NCI-H2107 treated with DMSO at 0.1 percent for 48 hours (cell line): ENCODE results near the gene ZNF474.

Experiments
- DNase-seq: peaks from one replicate; lab custom pipeline; 2025; ENCODE audit not compliant: unreplicated experiment; lab: John Stamatoyannopoulos, UW

The ZNF474 gene

DNA sequence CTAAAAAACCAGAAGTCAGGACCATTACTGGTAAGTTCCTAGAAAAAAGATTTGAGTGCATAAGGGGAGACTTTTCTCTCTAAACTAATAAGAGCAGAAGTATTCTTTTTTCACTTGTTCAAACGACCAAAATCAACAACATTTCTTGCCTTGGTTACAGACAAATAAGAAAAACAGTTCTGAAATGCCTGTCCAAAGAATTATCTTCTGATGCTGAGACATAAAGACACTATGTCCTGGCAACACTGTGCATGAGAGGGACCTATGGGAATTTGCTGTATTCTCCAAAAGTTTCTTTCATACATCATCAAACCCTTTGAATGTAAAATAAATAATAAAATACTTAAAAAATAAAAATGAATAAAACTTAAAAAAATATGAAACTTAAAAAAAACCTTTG lies 50.4 kb downstream of the ZNF474 start:
- no peak for DNase-seq

DNA sequence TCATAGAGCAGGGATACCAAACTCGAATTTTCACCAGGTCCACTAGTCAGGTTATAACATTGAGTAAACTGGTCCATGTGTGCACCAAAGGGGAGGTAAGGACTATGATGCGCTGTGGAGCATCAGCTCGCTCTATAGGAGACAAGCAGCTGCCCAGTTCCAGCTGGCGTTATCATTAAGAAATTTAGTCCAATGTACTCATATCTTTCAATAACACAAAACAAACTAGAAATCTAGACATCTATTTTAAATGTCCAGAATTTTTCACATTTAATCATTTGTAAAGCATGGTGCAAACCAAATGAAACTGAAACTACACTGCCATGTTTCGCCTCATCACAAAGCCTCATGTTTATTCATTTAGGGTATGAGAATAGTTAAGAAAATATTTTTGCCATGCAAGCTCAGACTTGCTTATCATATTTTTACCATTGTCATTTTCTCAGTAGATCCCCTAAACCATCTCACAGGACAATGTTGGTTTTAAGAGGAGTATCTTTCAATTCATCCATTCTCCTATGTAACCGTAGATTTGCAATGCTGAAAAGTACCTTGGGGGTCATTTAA lies 50.9 kb downstream of the ZNF474 start:
- DNase-seq, result no peak

DNA sequence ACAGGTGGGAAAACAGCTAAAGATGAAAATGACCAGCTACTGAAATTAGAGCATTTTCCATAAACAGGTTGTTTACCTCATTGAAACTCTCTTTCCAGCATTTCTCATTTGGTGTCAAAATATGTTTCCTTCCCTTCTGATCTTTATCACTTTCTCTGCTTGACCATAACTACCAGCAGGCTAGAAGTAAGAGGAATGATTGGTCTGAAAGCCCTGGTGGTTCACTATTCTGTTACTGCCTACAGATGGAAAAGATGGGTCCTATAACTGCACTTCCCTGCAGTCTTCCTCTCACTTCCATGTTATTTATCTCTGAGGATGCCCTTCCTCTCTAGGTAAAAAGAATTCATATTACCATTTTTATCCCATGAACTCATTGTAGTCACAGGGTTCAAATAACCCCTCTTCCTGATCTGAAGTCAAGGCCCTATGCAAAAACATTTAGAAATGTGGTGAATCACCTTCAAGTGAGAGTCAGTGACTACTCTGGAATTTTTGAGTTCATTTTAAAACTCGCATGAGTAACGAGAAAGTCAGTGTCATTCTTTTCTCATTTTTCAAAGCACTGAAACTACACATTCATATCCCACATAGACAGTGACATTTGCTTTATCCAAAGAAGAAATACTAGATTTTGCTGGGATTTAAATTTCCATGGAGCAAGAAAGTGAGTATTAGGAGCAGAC lies 51.7 kb downstream of the ZNF474 start:
- no peak for DNase-seq

DNA sequence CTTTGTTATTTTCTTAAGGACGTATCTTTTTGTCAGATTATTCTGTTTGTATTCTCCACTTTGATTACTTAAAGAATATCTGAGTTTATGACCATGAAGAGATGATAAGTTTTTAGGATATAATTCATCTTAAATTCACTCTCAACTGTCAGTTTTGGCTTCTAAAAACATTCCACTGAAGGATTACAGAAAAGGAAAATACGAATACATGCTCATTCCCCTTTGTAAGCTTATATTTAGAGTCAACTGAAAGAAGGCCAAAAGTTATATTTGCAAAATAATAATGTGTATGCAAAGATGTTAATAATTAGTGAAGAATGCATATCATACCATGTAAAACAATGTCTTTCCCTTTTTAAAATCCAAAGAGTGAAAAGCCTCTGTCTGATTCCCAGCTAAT lies 52.5 kb downstream of the ZNF474 start:
- DNase-seq, result no peak

DNA sequence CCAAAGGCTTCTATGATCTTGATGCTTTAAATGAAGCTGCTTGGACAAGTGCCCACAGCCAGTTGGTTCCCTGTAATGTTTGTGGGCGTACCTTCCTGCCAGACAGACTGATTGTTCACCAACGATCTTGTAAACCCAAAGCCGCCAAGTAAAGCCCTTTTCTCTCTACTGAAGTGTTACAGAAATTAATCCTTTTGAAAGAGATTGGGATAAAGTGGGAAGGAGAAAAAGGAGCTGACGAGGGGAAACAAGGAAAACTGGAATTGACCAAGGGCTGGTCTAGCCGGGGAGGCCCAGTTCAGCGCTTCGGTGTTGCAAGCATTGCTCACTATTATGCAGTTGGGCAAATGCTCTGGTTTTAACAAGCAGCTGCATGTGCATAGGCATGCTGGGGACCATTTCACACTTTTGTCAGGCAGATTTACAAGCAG lies 53.2 kb downstream of the ZNF474 start:
- DNase-seq, result no peak

DNA sequence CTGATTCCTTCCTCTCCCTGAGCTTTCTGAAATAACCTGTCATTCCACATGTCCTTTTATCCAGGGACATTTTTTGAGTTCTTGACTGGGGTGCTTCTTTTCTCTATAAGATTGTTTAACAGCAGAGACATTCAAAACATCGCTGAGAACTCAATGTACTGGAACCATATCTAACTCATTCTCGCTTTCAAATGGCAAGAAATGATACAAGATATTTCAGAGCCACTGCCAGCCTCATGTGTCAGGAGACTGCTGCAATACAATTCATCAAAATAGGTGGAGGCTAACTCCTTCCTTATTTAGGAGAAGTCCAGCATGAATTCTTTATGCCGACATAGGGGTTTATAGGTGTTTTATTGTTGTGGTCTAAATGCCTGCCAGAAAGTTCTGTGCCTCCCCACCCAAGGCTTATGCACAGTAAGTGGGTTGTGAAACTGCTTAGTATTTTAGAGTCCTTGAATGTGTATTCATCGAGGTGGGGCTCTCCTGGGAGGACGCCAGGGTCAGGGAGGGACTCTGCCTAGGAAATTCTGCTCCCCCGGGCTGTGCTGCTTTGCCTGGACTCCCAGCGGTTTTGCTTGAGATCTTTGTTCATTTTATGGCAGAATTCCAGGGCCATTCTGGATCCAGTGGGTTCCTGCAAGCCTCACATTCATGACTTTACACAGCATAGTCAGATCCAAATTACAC lies 53.9 kb downstream of the ZNF474 start:
- DNase-seq, result no peak

DNA sequence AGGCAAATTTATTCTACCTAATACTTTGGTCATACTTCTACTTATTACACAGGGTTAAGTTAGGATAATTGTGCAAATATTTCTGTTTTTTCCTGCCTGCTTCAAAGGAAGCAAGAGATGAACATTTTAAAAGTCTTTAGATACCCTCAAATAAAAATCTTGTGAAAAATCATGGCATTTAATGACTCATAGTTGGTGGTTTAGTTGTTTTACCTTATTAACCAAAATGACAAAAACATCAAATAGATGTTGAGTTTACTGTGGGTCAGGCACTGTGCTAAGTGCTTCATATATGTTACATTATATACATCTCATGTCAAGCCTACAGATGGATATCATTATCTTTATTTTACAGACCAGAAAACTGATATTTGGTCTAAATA lies 54.4 kb downstream of the ZNF474 start:
- no peak for DNase-seq

DNA sequence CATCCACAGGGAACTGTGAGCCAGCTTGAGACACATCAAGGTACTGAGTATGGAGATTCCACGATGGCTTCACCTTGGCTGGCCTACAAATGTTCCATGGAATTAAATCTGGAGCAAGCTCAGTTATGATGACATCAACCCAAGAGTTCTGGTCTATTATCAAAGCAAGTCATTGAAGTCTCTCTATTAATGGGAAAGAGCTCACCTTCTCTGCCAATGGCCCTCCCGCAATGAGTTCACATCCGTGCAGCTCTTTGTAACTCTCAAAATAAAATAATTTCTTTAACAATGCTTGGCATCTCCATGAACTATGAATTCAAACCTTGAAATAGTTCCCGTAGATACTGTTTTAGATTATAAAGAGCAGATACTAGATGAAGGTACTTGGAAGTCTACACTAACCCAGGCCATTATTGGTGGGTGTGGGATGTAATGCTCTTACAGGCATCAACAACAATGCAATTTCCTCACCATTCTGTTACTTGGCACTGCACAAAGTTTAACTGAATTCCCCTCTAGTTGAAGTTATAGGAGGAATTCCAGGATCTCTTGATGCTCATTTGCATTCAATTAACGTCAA lies 55.4 kb downstream of the ZNF474 start:
- DNase-seq, result no peak

DNA sequence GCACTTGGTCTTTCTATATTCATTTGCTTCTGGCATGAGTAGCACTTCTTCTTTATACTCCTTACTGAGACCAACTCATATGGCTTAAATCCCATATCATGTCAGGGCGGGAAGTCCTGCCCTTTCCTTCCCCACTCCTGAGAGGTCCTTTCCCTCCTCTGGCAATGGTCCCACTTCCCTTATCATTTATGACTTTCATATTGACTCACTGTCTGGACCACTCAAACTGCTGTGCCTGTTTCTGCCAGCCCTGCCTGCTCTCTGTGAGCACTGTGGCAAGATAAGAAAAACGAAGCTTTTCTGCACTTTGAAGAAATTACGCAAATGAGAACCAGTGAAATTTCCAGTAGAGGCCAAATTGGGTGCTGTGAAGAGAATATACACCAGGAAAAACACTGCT lies 58.1 kb downstream of the ZNF474 start:
- DNase-seq, result no peak

DNA sequence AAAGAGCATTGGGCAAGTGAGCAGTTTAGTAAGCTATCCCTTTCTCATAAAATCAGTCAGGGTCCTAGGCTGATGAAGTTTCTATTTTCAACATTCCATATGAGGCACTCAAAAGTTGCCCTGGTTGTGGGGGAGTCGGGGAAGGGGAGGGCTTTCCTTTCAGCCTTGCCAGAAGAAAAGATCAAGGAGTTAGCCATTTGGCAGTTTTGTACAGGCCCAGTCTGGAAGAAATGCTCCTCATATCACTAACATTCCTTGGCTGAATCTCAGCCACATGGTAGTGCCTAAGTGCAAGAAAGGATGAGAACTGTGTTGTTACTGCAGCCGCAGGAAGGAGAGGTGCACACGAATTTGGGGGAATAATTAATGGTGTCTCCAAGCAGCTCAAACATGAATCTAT lies 60.8 kb downstream of the ZNF474 start:
- DNase-seq, result no peak

DNA sequence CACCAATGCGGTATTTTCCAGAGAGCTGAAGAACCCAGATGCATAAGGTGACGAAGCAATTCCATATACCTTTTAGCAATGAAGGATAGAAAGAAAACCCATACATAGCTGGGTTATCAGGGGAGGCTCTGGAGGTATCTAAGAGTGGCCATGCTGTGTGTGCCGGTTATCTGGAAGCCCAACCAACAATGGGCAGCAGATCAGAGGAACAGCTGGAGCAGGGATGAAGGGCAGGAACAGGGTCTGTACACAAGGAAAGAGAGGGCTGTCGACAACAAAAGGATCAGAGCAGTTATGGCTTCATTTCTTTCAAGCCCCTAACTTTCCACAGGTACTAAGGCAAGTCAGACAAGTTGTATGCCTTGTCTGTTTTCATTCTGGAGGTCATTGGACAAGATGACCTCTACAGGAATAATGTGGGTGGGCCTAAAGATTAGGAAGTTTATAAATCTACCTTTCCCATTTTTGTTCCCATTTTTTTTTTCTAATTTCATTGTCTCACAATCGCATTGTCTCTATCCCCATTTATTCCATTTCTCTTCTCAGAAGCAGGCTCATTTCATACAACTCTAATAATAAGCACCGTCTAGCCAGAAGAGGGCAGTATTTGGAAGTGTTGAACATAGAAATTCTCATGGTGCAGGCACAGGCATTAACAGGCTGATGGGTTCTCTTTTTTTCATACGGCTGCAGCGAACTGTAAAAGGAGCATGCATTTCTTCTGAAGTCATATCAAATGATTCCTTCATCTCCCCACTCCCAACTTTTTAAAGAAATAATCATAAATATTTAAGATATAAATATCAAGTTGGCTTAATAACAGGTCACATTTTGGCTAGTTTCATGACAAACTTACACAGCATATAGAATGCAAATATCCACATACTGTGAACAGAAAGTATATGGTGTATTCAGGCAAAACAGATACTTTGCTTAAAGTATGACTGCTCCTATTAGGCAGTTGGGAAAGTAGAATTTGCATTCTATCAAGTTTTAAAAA lies 63.5 kb downstream of the ZNF474 start:
- peak; percentile 56 for DNase-seq

DNA sequence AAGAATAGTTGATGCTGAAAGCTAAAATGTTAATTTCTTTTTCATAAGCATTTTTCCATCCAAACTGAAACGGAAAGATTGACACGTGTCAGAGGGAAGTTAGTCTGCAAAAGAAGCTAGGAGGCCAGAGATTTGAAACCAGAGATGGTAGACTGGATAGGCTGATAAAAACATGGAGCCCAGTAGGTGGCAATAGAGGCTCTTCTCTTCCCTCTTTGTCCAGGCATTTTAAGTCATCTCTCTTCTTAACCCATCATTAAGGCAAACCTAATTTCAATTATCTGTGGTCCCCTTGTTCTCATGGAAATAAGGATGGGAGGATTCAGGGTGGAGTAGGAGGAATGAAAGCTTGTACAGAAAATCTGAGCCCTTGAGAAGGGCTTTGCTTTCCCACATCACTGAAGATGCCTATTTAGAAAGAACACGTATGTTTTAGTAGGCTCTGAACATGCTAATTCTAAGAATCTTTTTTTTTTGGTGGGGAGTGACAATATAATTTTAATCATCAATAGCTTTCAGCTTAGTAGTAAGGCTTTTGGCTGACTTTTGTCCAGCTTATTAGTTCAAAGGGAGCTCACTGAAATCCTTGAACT lies 66.6 kb downstream of the ZNF474 start:
- peak; percentile 65 for DNase-seq

DNA sequence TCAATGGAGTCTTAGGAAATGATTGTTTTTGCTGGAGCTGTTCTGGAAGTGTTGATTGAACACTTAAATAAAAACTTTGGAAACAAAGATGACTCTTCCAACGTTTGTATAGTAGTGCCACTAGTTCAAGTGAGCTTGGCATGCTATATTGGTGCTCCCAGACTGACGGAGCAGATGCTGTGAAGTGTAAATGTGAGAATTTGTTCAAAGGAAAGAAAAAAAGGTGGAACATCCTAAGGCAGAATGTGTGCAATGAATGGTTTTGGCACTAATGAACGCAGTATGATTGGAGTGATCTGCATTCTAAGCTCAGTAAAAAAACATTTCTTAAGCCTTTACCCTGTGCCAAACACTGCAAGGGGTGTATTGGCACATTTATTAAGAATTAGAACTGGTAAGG lies 69.8 kb downstream of the ZNF474 start:
- no peak for DNase-seq

DNA sequence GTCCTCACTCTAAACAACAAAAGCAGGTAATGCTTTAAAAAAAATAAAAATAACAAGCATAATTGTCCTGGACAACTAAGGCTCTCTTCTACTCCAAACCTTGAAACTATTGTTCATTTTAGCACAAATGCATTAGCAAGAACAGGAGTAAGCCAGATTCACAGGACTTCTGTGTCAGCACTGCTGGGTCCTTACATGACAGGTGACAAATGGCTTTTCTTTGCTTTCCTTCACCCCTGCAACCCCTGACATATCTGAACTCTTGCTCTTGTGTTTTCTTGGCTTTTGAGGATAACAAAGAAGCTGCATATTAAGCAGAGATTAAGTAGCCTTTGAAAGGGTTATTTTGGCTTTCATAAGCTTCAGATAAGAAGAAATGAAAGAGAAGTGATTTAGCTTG lies 71.1 kb downstream of the ZNF474 start:
- no peak for DNase-seq

DNA sequence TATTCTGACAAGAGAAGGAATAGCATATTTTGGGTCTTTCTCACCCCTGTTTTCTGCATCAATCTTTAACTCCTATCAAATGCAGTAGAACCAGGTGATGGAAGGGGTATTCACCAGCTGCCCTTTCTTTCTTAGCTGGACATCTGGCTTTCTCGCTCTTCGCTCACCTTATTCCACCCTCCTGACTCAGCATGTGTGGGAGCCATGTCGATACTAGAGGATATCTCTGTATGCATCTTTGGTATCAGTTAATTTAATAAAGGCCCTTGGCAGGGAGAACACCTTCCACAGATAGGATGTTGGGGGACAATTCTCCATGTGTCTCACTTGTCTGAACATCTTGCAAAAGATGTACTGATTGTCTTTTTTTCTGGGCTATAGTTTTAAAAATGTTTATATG lies 71.5 kb downstream of the ZNF474 start:
- no peak for DNase-seq

DNA sequence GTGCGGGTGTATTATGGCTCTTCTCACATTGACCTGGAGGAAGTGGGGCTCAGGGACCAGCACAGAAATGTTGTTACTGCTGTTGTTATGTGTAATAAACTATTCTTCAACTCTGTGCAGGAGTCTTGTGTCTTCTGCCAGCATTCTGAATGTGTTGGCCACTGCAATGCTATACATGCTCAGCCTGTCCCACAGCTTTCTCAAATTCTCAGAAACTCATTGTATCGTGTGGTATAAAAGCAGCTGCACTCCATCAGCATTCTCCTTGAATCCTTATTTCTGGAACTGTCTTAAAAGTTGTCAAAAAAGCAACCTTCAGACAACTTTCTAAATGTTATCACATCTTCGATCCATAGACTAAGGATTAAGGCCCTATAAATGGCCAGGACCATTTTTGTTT lies 72.0 kb downstream of the ZNF474 start:
- no peak for DNase-seq

DNA sequence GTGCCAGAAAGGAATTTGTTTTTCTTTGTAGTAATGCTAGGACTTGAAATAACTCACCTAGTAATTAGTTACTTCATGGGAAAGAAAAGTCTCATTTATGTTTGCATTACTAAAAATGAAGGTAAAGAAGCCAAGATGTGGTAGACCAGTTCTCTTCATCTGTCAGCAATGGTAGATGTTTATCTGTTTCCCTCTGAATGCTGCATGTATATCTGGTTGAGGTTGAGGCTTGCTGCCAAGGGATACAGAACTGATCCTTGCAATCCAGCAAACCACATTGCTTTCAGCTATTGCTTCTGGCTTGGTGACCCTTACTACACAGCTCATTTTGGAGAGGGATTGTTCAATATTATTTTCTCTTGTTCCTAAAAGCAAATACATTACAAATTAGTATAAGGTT lies 73.6 kb downstream of the ZNF474 start:
- DNase-seq, result no peak
